NCI-H524 (cell line): ENCODE measurements around the gene AATK.
"Not testable (repeated sequence)": the region's sequence is repeated elsewhere in the genome, so short reads cannot be mapped to it uniquely, and the experiment has no call there.

Experiments used
- DNase-seq, 2 experiments: peaks; one replicate each; lab custom pipeline; 2025; lab: John Stamatoyannopoulos, UW

The AATK gene

GRCh38 chr17:81092518-81093095 lies 73.4 kb downstream of the AATK start:
- no peak for DNase-seq

- no peak for DNase-seq
Measured at GRCh38 chr17:81091774-81092517, 74.1 kb downstream of the AATK start.

- DNase-seq: no peak
Measured at GRCh38 chr17:81091154-81091553, 74.9 kb downstream of the AATK start.

- DNase-seq: peak in 1 of 2 experiments; percentile 54
Measured at GRCh38 chr17:81090361-81091136, 75.5 kb downstream of the AATK start.

GRCh38 chr17:81086789-81087551 lies 79.1 kb downstream of the AATK start:
- no peak for DNase-seq

- no peak for DNase-seq
Measured at GRCh38 chr17:81085420-81085911, 80.6 kb downstream of the AATK start.

- no peak for DNase-seq
Measured at GRCh38 chr17:81084680-81085419, 81.2 kb downstream of the AATK start.

- no peak for DNase-seq
Measured at GRCh38 chr17:81083125-81083765, 82.8 kb downstream of the AATK start.

- DNase-seq: no peak
Measured at GRCh38 chr17:81082177-81083073, 83.6 kb downstream of the AATK start.

GRCh38 chr17:81081222-81082176 lies 84.5 kb downstream of the AATK start:
- DNase-seq: no peak

- DNase-seq: no peak
Measured at GRCh38 chr17:81080019-81080418, 86.0 kb downstream of the AATK start.

GRCh38 chr17:81078026-81078913 lies 87.8 kb downstream of the AATK start:
- not testable (repeated sequence) for DNase-seq

GRCh38 chr17:81076141-81076679 lies 89.8 kb downstream of the AATK start:
- peak; percentile 100 for DNase-seq

- peak; percentile 86 to 94 for DNase-seq
Measured at GRCh38 chr17:81075307-81075706, 90.7 kb downstream of the AATK start.

GRCh38 chr17:81074875-81075274 lies 91.1 kb downstream of the AATK start:
- no peak for DNase-seq

GRCh38 chr17:81073967-81074839 lies 91.8 kb downstream of the AATK start:
- DNase-seq: no peak
